Activated T-helper 1 cell treated with Interleukin-2 at 50 U/mL for 16 hours (primary cell): ENCODE data around the gene FAM168B.
"Not testable (repeated sequence)": the region's sequence is repeated elsewhere in the genome, so short reads cannot be mapped to it uniquely, and the experiment has no call there.

Experiments
- DNase-seq: peaks from one replicate; pipeline ENCODE4 v3.0.0-alpha.2; 2020; ENCODE audit warnings: low read depth

Gene FAM168B

GRCh38 chr2:131094463-131095281 is 1.4 kb upstream of the FAM168B start:
- DNase-seq: no peak

GRCh38 chr2:131093696-131094462 is 619 bp upstream of the FAM168B start:
- no peak for DNase-seq

GRCh38 chr2:131092458-131093005 is 728 bp downstream of the FAM168B start:
- DNase-seq: no peak

GRCh38 chr2:131085646-131086045 is 7.6 kb downstream of the FAM168B start:
- DNase-seq: no peak

- DNase-seq: no peak
These were observed 12.1 kb downstream of the FAM168B start for GRCh38 chr2:131081190-131081589.

GRCh38 chr2:131079931-131080330 is 13.3 kb downstream of the FAM168B start:
- DNase-seq: not testable (repeated sequence)

- no peak for DNase-seq
These were observed 15.3 kb downstream of the FAM168B start for GRCh38 chr2:131077966-131078365.

- DNase-seq: no peak
These were observed 15.9 kb downstream of the FAM168B start for GRCh38 chr2:131077182-131077846.

GRCh38 chr2:131076707-131077106 is 16.6 kb downstream of the FAM168B start:
- no peak for DNase-seq

- not testable (repeated sequence) for DNase-seq
These were observed 17.7 kb downstream of the FAM168B start for GRCh38 chr2:131075578-131075977.

GRCh38 chr2:131068172-131068571 is 25.1 kb downstream of the FAM168B start:
- DNase-seq: not testable (repeated sequence)

- no peak for DNase-seq
These were observed 25.7 kb downstream of the FAM168B start for GRCh38 chr2:131067465-131068125.

GRCh38 chr2:131064589-131065512 is 28.4 kb downstream of the FAM168B start:
- no peak for DNase-seq

- no peak for DNase-seq
These were observed 29.6 kb downstream of the FAM168B start for GRCh38 chr2:131063501-131064283.

GRCh38 chr2:131058920-131059319 is 34.3 kb downstream of the FAM168B start:
- DNase-seq: no peak

- DNase-seq: no peak
These were observed 34.9 kb downstream of the FAM168B start for GRCh38 chr2:131058214-131058843.

- no peak for DNase-seq
These were observed 36.4 kb downstream of the FAM168B start for GRCh38 chr2:131056932-131057287.

- no peak for DNase-seq
These were observed 36.9 kb downstream of the FAM168B start for GRCh38 chr2:131056204-131056931.
